ENCODE data around the gene RFWD3.
A peak's percentile ranks its signal among the peaks of the same experiment; 100 is the strongest.

RFWD3 gene

GRCh38 chr16:74605746-74606520 is 60.7 kb downstream of the RFWD3 start:
- Histone ChIP-seq H3K36me3 (ENCODE audit: control insufficient read depth in 1 of 2, insufficient read depth in 2 of 2, low read length in 2 of 2) (no peaks in the 10 kb centered on the region), H3K9me3 (ENCODE audit: control insufficient read depth in 1 of 2, low read length in 2 of 2) (no peaks in the 10 kb centered on the region), H3K9ac (ENCODE audit: low read depth in 1 of 2, low read length in 2 of 2) (peak overlapping the region; percentile 84 to 93), H3K4me1 (ENCODE audit: control insufficient read depth in 1 of 2, insufficient read depth in 2 of 2, low read length in 2 of 2) (peaks cover 32 to 44% of the 10 kb centered on the region in 2 donors), H3K4me3 (ENCODE audit: low read depth in 1 of 2, low read length in 2 of 2) (peak overlapping the region; percentile 97 to 99), H3K27ac (ENCODE audit: low read depth, low read length) (no peak overlapping the region), H3K27me3 (ENCODE audit: control insufficient read depth in 1 of 2, insufficient read depth in 2 of 2, low read length in 2 of 2) (no peaks in the 10 kb centered on the region)

GRCh38 chr16:74605332-74605731 is 61.3 kb downstream of the RFWD3 start:
- Histone ChIP-seq H3K4me3 (ENCODE audit: low read depth in 1 of 2, low read length in 2 of 2) (peak overlapping the region; percentile 97 to 99), H3K27ac (ENCODE audit: low read depth, low read length) (no peak overlapping the region), H3K4me1 (ENCODE audit: control insufficient read depth in 1 of 2, insufficient read depth in 2 of 2, low read length in 2 of 2) (peaks cover 34 to 47% of the 10 kb centered on the region in 2 donors), H3K27me3 (ENCODE audit: control insufficient read depth in 1 of 2, insufficient read depth in 2 of 2, low read length in 2 of 2) (no peaks in the 10 kb centered on the region), H3K36me3 (ENCODE audit: control insufficient read depth in 1 of 2, insufficient read depth in 2 of 2, low read length in 2 of 2) (no peaks in the 10 kb centered on the region), H3K9me3 (ENCODE audit: control insufficient read depth in 1 of 2, low read length in 2 of 2) (no peaks in the 10 kb centered on the region), H3K9ac (ENCODE audit: low read depth in 1 of 2, low read length in 2 of 2) (peak overlapping the region; percentile 28 to 84)

DNA sequence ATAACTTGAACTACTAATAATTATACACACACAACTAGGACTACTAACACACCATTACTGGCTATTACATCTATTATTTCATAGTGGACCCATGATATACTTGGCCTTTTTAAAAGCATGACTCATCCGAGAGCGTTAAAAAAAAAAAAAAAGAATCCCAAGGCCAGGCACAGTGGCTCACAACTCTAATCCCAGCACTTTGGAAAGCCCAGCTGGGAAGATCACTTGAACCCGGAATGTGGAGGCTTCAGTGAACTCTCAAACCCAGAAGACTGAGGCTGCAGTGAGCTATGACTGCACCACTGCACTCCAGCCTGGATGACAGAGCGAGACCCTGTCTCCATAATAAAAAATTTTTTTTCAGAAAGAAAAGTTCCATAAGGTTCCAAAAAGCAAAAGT is 62.8 kb downstream of the RFWD3 start:
- Histone ChIP-seq H3K9me3 (ENCODE audit: control insufficient read depth in 1 of 2, low read length in 2 of 2) (no peaks in the 10 kb centered on the region), H3K27ac (ENCODE audit: low read depth, low read length) (no peak overlapping the region), H3K27me3 (ENCODE audit: control insufficient read depth in 1 of 2, insufficient read depth in 2 of 2, low read length in 2 of 2) (no peaks in the 10 kb centered on the region), H3K4me3 (ENCODE audit: low read depth in 1 of 2, low read length in 2 of 2) (peak overlapping the region in 1 of 2 donors; percentile 4), H3K4me1 (ENCODE audit: control insufficient read depth in 1 of 2, insufficient read depth in 2 of 2, low read length in 2 of 2) (peaks cover 34 to 47% of the 10 kb centered on the region in 2 donors), H3K9ac (ENCODE audit: low read depth in 1 of 2, low read length in 2 of 2) (no peak overlapping the region), H3K36me3 (ENCODE audit: control insufficient read depth in 1 of 2, insufficient read depth in 2 of 2, low read length in 2 of 2) (no peaks in the 10 kb centered on the region)

GRCh38 chr16:74601126-74601871 is 65.4 kb downstream of the RFWD3 start:
- Histone ChIP-seq H3K4me3 (ENCODE audit: low read depth in 1 of 2, low read length in 2 of 2) (no peak overlapping the region), H3K9ac (ENCODE audit: low read depth in 1 of 2, low read length in 2 of 2) (no peak overlapping the region), H3K9me3 (ENCODE audit: control insufficient read depth in 1 of 2, low read length in 2 of 2) (no peaks in the 10 kb centered on the region), H3K4me1 (ENCODE audit: control insufficient read depth in 1 of 2, insufficient read depth in 2 of 2, low read length in 2 of 2) (peaks cover 29 to 41% of the 10 kb centered on the region in 2 donors), H3K27me3 (ENCODE audit: control insufficient read depth in 1 of 2, insufficient read depth in 2 of 2, low read length in 2 of 2) (no peaks in the 10 kb centered on the region), H3K36me3 (ENCODE audit: control insufficient read depth in 1 of 2, insufficient read depth in 2 of 2, low read length in 2 of 2) (peaks cover 0 to 6% of the 10 kb centered on the region in 2 donors), H3K27ac (ENCODE audit: low read depth, low read length) (no peak overlapping the region)

GRCh38 chr16:74596586-74596985 is 70.1 kb downstream of the RFWD3 start:
- no peaks in the 10 kb centered on the region for H3K27me3 ChIP-seq (ENCODE audit: control insufficient read depth in 1 of 2, insufficient read depth in 2 of 2, low read length in 2 of 2)
- H3K9me3 ChIP-seq (ENCODE audit: control insufficient read depth in 1 of 2, low read length in 2 of 2) = no peaks in the 10 kb centered on the region
- no peak overlapping the region for H3K27ac ChIP-seq (ENCODE audit: low read depth, low read length)
- H3K9ac ChIP-seq (ENCODE audit: low read depth in 1 of 2, low read length in 2 of 2) = no peak overlapping the region
- H3K36me3 ChIP-seq (ENCODE audit: control insufficient read depth in 1 of 2, insufficient read depth in 2 of 2, low read length in 2 of 2) = peaks cover 0 to 6% of the 10 kb centered on the region in 2 donors
- no peak overlapping the region for H3K4me3 ChIP-seq (ENCODE audit: low read depth in 1 of 2, low read length in 2 of 2)
- peaks cover 9 to 10% of the 10 kb centered on the region in 2 donors for H3K4me1 ChIP-seq (ENCODE audit: control insufficient read depth in 1 of 2, insufficient read depth in 2 of 2, low read length in 2 of 2)

- no peak overlapping the region for H3K9ac ChIP-seq (ENCODE audit: low read depth in 1 of 2, low read length in 2 of 2)
- H3K9me3 ChIP-seq (ENCODE audit: control insufficient read depth in 1 of 2, low read length in 2 of 2) = no peaks in the 10 kb centered on the region
- H3K36me3 ChIP-seq (ENCODE audit: control insufficient read depth in 1 of 2, insufficient read depth in 2 of 2, low read length in 2 of 2) = peaks cover 0 to 4% of the 10 kb centered on the region in 2 donors
- no peak overlapping the region for H3K4me3 ChIP-seq (ENCODE audit: low read depth in 1 of 2, low read length in 2 of 2)
- H3K27me3 ChIP-seq (ENCODE audit: control insufficient read depth in 1 of 2, insufficient read depth in 2 of 2, low read length in 2 of 2) = no peaks in the 10 kb centered on the region
- no peaks in the 10 kb centered on the region for H3K4me1 ChIP-seq (ENCODE audit: control insufficient read depth in 1 of 2, insufficient read depth in 2 of 2, low read length in 2 of 2)
- H3K27ac ChIP-seq (ENCODE audit: low read depth, low read length) = no peak overlapping the region
Observed at GRCh38 chr16:74592847-74593246, 73.8 kb downstream of the RFWD3 start.

DNA sequence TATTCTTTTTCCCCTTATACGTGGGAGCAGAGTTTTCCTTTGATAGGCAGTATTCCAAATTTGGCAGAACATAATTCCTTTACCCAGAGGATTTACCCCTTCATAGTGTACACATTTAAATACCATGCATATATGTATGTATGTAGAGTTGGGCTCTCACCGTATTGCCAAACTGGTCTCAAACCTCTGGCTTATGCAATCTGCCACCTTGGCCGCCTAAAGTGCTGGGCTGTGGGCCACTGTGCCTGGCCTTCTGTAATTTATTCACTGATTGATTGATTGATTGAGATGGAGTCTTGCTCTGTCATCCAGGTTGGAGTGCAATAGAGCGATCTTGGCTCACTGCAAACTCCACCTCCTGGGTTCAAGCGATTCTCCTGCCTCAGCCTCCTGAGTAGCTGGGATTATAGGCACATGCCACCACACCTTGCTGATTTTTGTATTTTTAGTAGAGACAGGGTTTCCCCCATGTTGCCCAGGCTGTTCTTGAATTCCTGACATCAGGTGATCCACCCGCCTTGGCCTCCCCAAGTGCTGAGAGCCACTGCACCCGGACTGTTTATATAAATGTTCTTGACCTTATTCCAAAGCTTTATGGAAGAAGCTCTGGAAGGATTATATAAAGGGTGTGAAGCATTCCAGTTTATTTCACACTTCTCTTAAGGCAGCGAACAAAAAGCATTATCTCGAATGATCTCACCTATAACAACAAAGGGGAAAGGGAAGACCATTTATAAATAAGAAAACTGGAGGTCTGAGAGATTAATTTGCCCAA is 74.6 kb downstream of the RFWD3 start:
- no peaks in the 10 kb centered on the region for H3K4me1 ChIP-seq (ENCODE audit: control insufficient read depth in 1 of 2, insufficient read depth in 2 of 2, low read length in 2 of 2)
- no peaks in the 10 kb centered on the region for H3K27me3 ChIP-seq (ENCODE audit: control insufficient read depth in 1 of 2, insufficient read depth in 2 of 2, low read length in 2 of 2)
- no peak overlapping the region for H3K4me3 ChIP-seq (ENCODE audit: low read depth in 1 of 2, low read length in 2 of 2)
- H3K27ac ChIP-seq (ENCODE audit: low read depth, low read length) = no peak overlapping the region
- no peaks in the 10 kb centered on the region for H3K9me3 ChIP-seq (ENCODE audit: control insufficient read depth in 1 of 2, low read length in 2 of 2)
- peaks cover 0 to 3% of the 10 kb centered on the region in 2 donors for H3K36me3 ChIP-seq (ENCODE audit: control insufficient read depth in 1 of 2, insufficient read depth in 2 of 2, low read length in 2 of 2)
- H3K9ac ChIP-seq (ENCODE audit: low read depth in 1 of 2, low read length in 2 of 2) = no peak overlapping the region

GRCh38 chr16:74586948-74587347 is 79.7 kb downstream of the RFWD3 start:
- Histone ChIP-seq H3K4me1 (ENCODE audit: control insufficient read depth in 1 of 2, insufficient read depth in 2 of 2, low read length in 2 of 2) (peaks cover 0 to 8% of the 10 kb centered on the region in 2 donors), H3K4me3 (ENCODE audit: low read depth in 1 of 2, low read length in 2 of 2) (no peak overlapping the region), H3K27me3 (ENCODE audit: control insufficient read depth in 1 of 2, insufficient read depth in 2 of 2, low read length in 2 of 2) (no peaks in the 10 kb centered on the region), H3K9me3 (ENCODE audit: control insufficient read depth in 1 of 2, low read length in 2 of 2) (no peaks in the 10 kb centered on the region), H3K36me3 (ENCODE audit: control insufficient read depth in 1 of 2, insufficient read depth in 2 of 2, low read length in 2 of 2) (no peaks in the 10 kb centered on the region), H3K9ac (ENCODE audit: low read depth in 1 of 2, low read length in 2 of 2) (no peak overlapping the region), H3K27ac (ENCODE audit: low read depth, low read length) (no peak overlapping the region)

GRCh38 chr16:74585846-74586443 is 80.7 kb downstream of the RFWD3 start:
- Histone ChIP-seq H3K27me3 (ENCODE audit: control insufficient read depth in 1 of 2, insufficient read depth in 2 of 2, low read length in 2 of 2) (no peaks in the 10 kb centered on the region), H3K4me1 (ENCODE audit: control insufficient read depth in 1 of 2, insufficient read depth in 2 of 2, low read length in 2 of 2) (peaks cover 0 to 8% of the 10 kb centered on the region in 2 donors), H3K36me3 (ENCODE audit: control insufficient read depth in 1 of 2, insufficient read depth in 2 of 2, low read length in 2 of 2) (no peaks in the 10 kb centered on the region), H3K9ac (ENCODE audit: low read depth in 1 of 2, low read length in 2 of 2) (no peak overlapping the region), H3K27ac (ENCODE audit: low read depth, low read length) (no peak overlapping the region), H3K9me3 (ENCODE audit: control insufficient read depth in 1 of 2, low read length in 2 of 2) (no peaks in the 10 kb centered on the region), H3K4me3 (ENCODE audit: low read depth in 1 of 2, low read length in 2 of 2) (no peak overlapping the region)
